ENCODE results near the gene ZNF350.
"Not testable (repeated sequence)": the region's sequence is repeated elsewhere in the genome, so short reads cannot be mapped to it uniquely, and the experiment has no call there.

The ZNF350 gene

DNA sequence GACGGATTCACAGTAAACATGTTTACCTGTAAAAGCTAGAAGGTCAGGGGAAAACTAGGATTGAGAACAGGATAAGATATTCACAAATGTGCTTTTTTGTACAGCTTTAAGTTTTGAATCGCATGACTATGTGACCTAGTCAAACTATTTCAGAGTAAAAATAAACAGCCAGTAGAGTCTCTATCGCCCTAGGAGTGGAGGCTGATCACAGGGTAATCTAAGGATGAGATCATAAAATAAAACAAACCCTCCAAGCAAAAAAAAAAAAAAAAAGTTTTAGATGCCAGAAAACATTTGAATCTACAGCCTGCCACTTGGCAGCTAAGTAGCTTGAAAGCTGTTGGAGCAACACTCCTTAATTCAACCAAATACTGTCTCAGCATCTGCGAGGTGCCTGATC, 26.8 kb downstream of the ZNF350 start:
- Mint-ChIP-seq H3K36me3 (ENCODE audit: low read depth) (peaks cover 88% of the 10 kb centered on the region), H3K27me3 (ENCODE audit: low read depth, poor library complexity) (peaks cover 2% of the 10 kb centered on the region), H3K4me1 (peaks cover 48% of the 10 kb centered on the region), H3K4me3 (peak overlapping the region; percentile 39), H3K9me3 (peaks cover 99% of the 10 kb centered on the region), H3K27ac (peak overlapping the region; percentile 95)
- no peak for DNase-seq
- TF ChIP-seq, protein P1, sequence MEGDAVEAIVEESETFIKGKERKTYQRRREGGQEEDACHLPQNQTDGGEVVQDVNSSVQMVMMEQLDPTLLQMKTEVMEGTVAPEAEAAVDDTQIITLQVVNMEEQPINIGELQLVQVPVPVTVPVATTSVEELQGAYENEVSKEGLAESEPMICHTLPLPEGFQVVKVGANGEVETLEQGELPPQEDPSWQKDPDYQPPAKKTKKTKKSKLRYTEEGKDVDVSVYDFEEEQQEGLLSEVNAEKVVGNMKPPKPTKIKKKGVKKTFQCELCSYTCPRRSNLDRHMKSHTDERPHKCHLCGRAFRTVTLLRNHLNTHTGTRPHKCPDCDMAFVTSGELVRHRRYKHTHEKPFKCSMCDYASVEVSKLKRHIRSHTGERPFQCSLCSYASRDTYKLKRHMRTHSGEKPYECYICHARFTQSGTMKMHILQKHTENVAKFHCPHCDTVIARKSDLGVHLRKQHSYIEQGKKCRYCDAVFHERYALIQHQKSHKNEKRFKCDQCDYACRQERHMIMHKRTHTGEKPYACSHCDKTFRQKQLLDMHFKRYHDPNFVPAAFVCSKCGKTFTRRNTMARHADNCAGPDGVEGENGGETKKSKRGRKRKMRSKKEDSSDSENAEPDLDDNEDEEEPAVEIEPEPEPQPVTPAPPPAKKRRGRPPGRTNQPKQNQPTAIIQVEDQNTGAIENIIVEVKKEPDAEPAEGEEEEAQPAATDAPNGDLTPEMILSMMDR (IDR thresholded peaks at IDR 0.05), result no peak

DNA sequence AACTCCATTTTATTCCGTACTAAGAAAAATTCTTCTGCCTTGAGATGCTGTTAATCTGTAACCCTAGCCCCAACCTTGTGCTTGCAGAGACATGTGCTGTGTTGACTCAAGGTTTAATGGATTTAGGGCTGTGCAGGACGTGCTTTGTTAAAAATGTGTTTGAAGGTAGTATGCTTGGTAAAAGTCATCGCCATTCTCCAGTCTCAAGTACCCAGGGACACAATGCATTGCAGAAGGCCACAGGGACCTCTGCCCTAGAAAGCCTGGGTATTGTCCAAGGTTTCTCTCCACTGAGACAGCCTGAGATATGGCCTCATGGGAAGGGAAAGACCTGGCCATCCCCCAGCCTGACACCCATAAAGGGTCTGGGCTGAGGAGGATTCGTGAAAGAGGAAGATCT, 28.8 kb downstream of the ZNF350 start:
- peak overlapping the region; percentile 35 for H3K4me3 Mint-ChIP-seq
- peak overlapping the region; percentile 92 for H3K27ac Mint-ChIP-seq
- H3K27me3 Mint-ChIP-seq (ENCODE audit: low read depth, poor library complexity); DNase-seq: not testable (repeated sequence)
- H3K9me3 Mint-ChIP-seq, result peaks cover 93% of the 10 kb centered on the region
- peaks cover 83% of the 10 kb centered on the region for H3K36me3 Mint-ChIP-seq (ENCODE audit: low read depth)
- peaks cover 48% of the 10 kb centered on the region for H3K4me1 Mint-ChIP-seq

DNA sequence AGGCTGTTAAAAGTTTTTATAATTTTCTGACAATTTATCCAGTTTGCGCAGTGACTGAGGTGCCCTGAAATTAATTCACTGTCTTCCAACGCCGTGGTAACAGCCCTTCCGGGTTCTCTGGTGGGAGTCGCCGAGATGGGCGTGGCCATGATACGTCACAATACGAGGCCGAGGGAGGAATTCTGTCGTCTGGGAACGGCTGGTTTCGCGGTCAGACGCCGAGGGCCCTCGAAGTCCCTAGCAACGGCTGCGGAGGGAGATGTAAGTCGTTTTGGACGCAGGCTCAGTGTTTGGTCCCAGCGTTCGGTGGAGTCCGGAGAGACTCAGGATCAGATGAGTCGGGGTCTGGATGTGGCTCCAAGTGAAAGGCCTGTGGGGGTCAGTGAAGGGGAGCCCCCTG, 37.7 kb downstream of the ZNF350 start:
- no peak overlapping the region for H3K4me3 Mint-ChIP-seq
- peaks cover 92% of the 10 kb centered on the region for H3K9me3 Mint-ChIP-seq
- DNase-seq, result no peak
- H3K4me1 Mint-ChIP-seq, result no peaks in the 10 kb centered on the region
- H3K27me3 Mint-ChIP-seq (ENCODE audit: low read depth, poor library complexity), result peaks cover 3% of the 10 kb centered on the region
- TF ChIP-seq, protein P1 (IDR thresholded peaks at IDR 0.05), result no peak
- peaks cover 90% of the 10 kb centered on the region for H3K36me3 Mint-ChIP-seq (ENCODE audit: low read depth)
- no peak overlapping the region for H3K27ac Mint-ChIP-seq

DNA sequence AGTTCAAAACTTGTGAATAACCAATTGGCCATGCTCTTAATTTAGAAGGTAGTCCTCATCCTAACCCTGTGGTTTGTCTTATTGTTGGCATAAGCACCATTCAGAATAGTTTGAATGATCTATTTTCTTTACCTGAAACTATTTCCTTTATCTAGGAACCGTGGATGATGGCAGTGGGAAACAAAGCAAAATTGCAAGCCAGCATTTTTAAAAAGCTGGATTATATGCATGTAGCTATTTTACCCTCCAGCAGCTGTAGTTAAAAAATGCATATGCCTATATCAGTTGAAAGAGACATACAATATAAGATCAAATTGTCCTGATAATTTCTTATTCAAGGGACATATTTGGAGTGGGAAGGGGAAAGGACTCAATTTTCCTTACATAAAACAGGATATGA, 40.0 kb downstream of the ZNF350 start:
- Mint-ChIP-seq H3K9me3 (peaks cover 99% of the 10 kb centered on the region), H3K36me3 (ENCODE audit: low read depth) (peaks cover 98% of the 10 kb centered on the region), H3K27me3 (ENCODE audit: low read depth, poor library complexity) (peaks cover 3% of the 10 kb centered on the region), H3K4me3 (no peak overlapping the region), H3K27ac (no peak overlapping the region), H3K4me1 (no peaks in the 10 kb centered on the region)
- TF ChIP-seq, protein P1 (IDR thresholded peaks at IDR 0.05), result no peak
- no peak for DNase-seq

DNA sequence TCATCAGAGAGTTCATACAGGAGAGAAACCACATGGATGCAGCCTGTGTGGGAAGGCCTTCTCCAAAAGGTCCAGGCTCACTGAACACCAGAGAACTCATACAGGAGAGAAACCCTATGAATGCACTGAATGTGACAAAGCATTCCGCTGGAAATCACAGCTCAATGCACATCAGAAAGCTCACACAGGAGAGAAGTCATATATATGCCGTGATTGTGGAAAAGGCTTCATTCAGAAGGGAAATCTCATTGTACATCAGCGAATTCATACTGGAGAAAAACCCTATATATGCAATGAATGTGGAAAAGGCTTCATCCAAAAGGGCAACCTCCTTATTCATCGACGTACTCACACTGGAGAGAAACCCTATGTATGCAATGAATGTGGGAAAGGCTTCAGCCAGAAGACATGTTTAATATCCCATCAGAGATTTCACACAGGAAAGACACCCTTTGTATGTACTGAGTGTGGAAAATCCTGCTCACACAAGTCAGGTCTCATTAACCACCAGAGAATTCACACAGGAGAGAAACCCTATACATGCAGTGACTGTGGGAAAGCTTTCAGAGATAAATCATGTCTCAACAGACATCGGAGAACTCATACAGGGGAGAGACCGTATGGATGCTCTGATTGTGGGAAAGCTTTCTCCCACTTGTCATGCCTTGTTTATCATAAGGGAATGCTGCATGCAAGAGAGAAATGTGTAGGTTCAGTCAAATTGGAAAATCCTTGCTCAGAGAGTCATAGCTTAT, 41.7 kb downstream of the ZNF350 start:
- Mint-ChIP-seq H3K4me1 (no peaks in the 10 kb centered on the region), H3K36me3 (ENCODE audit: low read depth) (peaks cover 98% of the 10 kb centered on the region), H3K27me3 (ENCODE audit: low read depth, poor library complexity) (peaks cover 3% of the 10 kb centered on the region), H3K4me3 (no peak overlapping the region), H3K27ac (no peak overlapping the region), H3K9me3 (peaks cover 99% of the 10 kb centered on the region)
- DNase-seq, result no peak
- TF ChIP-seq, protein P1 (IDR thresholded peaks at IDR 0.05), result no peak

DNA sequence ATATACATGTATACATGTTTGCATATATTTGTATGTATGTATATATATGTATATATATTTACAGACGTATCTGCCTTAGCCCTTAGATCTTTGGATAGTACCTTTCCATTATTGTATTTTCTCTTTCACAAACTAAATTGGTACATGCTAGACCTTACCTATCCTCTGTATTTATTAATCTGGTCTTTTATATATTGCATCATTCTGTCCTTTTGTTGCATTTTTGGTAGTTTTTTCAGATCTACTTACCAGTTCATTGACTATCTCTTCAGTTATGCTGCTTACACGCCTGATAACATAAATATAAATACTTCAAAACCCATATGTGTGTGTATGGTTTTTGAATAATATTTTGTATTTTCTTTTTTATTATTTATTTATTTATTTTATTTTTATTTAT, 47.7 kb downstream of the ZNF350 start:
- H3K27me3 Mint-ChIP-seq (ENCODE audit: low read depth, poor library complexity), result peaks cover 6% of the 10 kb centered on the region
- no peak for DNase-seq
- H3K4me3 Mint-ChIP-seq, result no peak overlapping the region
- H3K27ac Mint-ChIP-seq, result no peak overlapping the region
- H3K9me3 Mint-ChIP-seq, result peaks cover 97% of the 10 kb centered on the region
- no peaks in the 10 kb centered on the region for H3K4me1 Mint-ChIP-seq
- TF ChIP-seq, protein P1 (IDR thresholded peaks at IDR 0.05), result no peak
- peaks cover 100% of the 10 kb centered on the region for H3K36me3 Mint-ChIP-seq (ENCODE audit: low read depth)
